OCI-LY7 (cell line): Measurements from ENCODE around the gene TPRG1L.

Source experiments
- CTCF ChIP-seq: fragments of 200-600 bp; sonication (generic); conservative IDR thresholded peaks from 2 replicates; pipeline ENCODE4 v1.5.1; 2014; ENCODE audit warnings: mild to moderate bottlenecking, antibody characterized with exemption, low read length, moderate library complexity, mixed read lengths
- EZH2phosphoT487 ChIP-seq: fragments of 200-600 bp; sonication (generic); IDR thresholded peaks from 2 replicates; pipeline ENCODE4 v1.6.1; 2018; ENCODE audit warnings: low read depth, borderline replicate concordance, mild to moderate bottlenecking, mixed run types, antibody characterized with exemption, low read length, moderate library complexity, mixed read lengths

GRCh38 chr1:3577711-3578432 lies 46.9 kb upstream of the TPRG1L start:
- TF ChIP-seq EZH2phosphoT487 = no peak
- no peak for TF ChIP-seq CTCF
